HepG2 (cell line): ENCODE measurements around the gene ADAMTS18. TPM values are rescaled to one million over a fixed set of nuclear protein-coding genes. Genes with fewer than 3 reads are reported as not detected.

Experiments used
- BHLHE40 ChIP-seq: IDR thresholded peaks from 2 replicates; pipeline ENCODE4 v1.6.1; 2011; ENCODE audit warnings: low read length, improper control_type of control experiment
- FOXK1 ChIP-seq: sonication (generic); formaldehyde crosslinking; IDR thresholded peaks from 2 replicates; pipeline ENCODE4 v1.4.0; 2020; ENCODE audit warnings: low read depth, missing genetic modification reagents, borderline replicate concordance
- HOXA9 ChIP-seq: sonication (generic); formaldehyde crosslinking; IDR thresholded peaks from 2 replicates; pipeline ENCODE4 v1.8.1; 2022; ENCODE audit warnings: missing genetic modification reagents, mild to moderate bottlenecking, moderate library complexity, borderline replicate concordance
- KDM1A ChIP-seq: IDR thresholded peaks from 2 replicates; pipeline ENCODE4 v1.6.1; 2016; ENCODE audit warnings: missing compliant biosample characterization
- MIER2 ChIP-seq: IDR thresholded peaks from 2 replicates; pipeline ENCODE4 v1.6.1; 2016; ENCODE audit warnings: missing biosample characterization, missing genetic modification reagents
- NKX3-1 ChIP-seq: sonication (generic); formaldehyde crosslinking; IDR thresholded peaks from 2 replicates; pipeline ENCODE4 v1.5.0; 2020; ENCODE audit warnings: missing genetic modification reagents
- PRDM10 ChIP-seq: sonication (generic); formaldehyde crosslinking; IDR thresholded peaks from 2 replicates; pipeline ENCODE4 v1.4.0; 2020; ENCODE audit warnings: low read depth, missing genetic modification reagents
- RNF2 ChIP-seq: fragments of 450-650 bp; conservative IDR thresholded peaks from 2 replicates; pipeline ENCODE4 v1.6.1; 2016; ENCODE audit warnings: low read depth
- TEAD3 ChIP-seq: optimal IDR thresholded peaks from 2 replicates; pipeline ENCODE3; 2016; ENCODE audit warnings: borderline replicate concordance
- XRCC5 ChIP-seq: fragments of 200-400 bp; formaldehyde crosslinking; optimal IDR thresholded peaks from 2 replicates; pipeline ENCODE3; 2017; ENCODE audit warnings: mild to moderate bottlenecking, low read length
- ZBTB20 ChIP-seq: sonication (generic); formaldehyde crosslinking; IDR thresholded peaks from 2 replicates; pipeline ENCODE4 v1.8.1; 2023; ENCODE audit warnings: missing genetic modification reagents, low read depth, mild to moderate bottlenecking, borderline replicate concordance
- ZNF407 ChIP-seq: sonication (generic); formaldehyde crosslinking; IDR thresholded peaks from one replicate; pipeline ENCODE4 v1.5.1; 2020; ENCODE audit warnings: mild to moderate bottlenecking, missing genetic modification reagents; ENCODE audit errors: not compliant biosample characterization
- ZNF784 ChIP-seq: sonication (generic); formaldehyde crosslinking; IDR thresholded peaks from 2 replicates; pipeline ENCODE4 v1.5.1; 2020; ENCODE audit warnings: missing genetic modification reagents, mild to moderate bottlenecking, borderline replicate concordance
- polyA plus RNA-seq, 8 experiments: library from polyadenylated mRNA; depleted of rRNA in 3 of 8; stranded (reverse) in 7 of 8; unstranded in 1 of 8; fragments of >200 nt; fragmentation: Illumina TruSeq in 4 of 8; extraction: Trizol in 4 of 8; gene quantifications; 2 replicates each; pipeline versions ENCODE4 v1.2.1 to v1.2.3, GENCODE V29; 2011 to 2016; ENCODE audit warnings: low read depth in 4 of 8, missing spikeins in 1 of 8, mixed read lengths in 1 of 8; ENCODE audit not compliant: insufficient read depth in 1 of 8
- total RNA-seq, 5 experiments: library from RNA; depleted of rRNA; stranded (reverse); fragments of >200 nt; fragmentation: Illumina TruSeq; extraction: Trizol; gene quantifications; 2 replicates each; pipeline ENCODE4 v1.2.3, GENCODE V29; 2016; ENCODE audit warnings: low read depth in 1 of 5

ADAMTS18 gene
- total and polyA plus RNA-seq, 2 of the 13 experiments (the other 11 are each of a cell fraction or from before 2014, with no cell fraction given) = 0.01 TPM; not detected in 1

GRCh38 chr16:77359065-77359502 lies 75.8 kb downstream of the ADAMTS18 start (continued):
- TF ChIP-seq HOXA9 (CRISPR knock-in tag) (0 out of 2 replicates have a peak, but pooled peaks have one; percentile 44), TEAD3 (CRISPR knock-in tag) (peak; percentile 93), XRCC5 (peak; percentile 51), ZNF784 (no peak), RNF2 (peak; percentile 56; the same call in 1 of the 2 replicates), MIER2 (CRISPR knock-in tag) (peak; percentile 88), PRDM10 (CRISPR knock-in tag) (0 out of 2 replicates have a peak, but pooled peaks have one; percentile 40), NKX3-1 (CRISPR knock-in tag) (0 out of 2 replicates have a peak, but pooled peaks have one; percentile 28), KDM1A (CRISPR knock-in tag) (peak; percentile 78), ZNF407 (CRISPR knock-in tag) (no peak), BHLHE40 (peak; percentile 41), FOXK1 (CRISPR knock-in tag) (peak; percentile 80; the same call in 1 of the 2 replicates), ZBTB20 (peak; percentile 51; the same call in 1 of the 2 replicates)
